K562 (cell line): ENCODE measurements around the gene ITGA7. TPM values are rescaled to one million over a fixed set of nuclear protein-coding genes. Genes with fewer than 3 reads are reported as not detected.

ENCODE experiments used
- HBP1 ChIP-seq: fragments of 450-650 bp; formaldehyde crosslinking; IDR thresholded peaks from 2 replicates; pipeline ENCODE4 v1.4.0; 2022; ENCODE audit warnings: missing genetic modification characterization
- HDAC8 ChIP-seq: fragments of 450-650 bp; IDR thresholded peaks from 2 replicates; pipeline ENCODE4 v1.6.1; 2016; ENCODE audit warnings: mild to moderate bottlenecking, missing genetic modification characterization, moderate library complexity, missing compliant biosample characterization
- HIVEP1 ChIP-seq: fragments of 250-450 bp; sonication (Bioruptor Pico); IDR thresholded peaks from 2 replicates; pipeline ENCODE4 v1.4.0; 2020; ENCODE audit warnings: mild to moderate bottlenecking
- MTA2 ChIP-seq: fragments of 450-650 bp; IDR thresholded peaks from 2 replicates; pipeline ENCODE4 v1.6.1; 2016; ENCODE audit warnings: low read depth
- PCBP1 ChIP-seq: fragments of 200-400 bp; formaldehyde crosslinking; IDR thresholded peaks from 2 replicates; pipeline ENCODE4 v1.6.1; 2018; ENCODE audit warnings: mild to moderate bottlenecking, low read depth, low read length; ENCODE audit not compliant: poor library complexity, severe bottlenecking
- TAF9B ChIP-seq: fragments of 450-650 bp; IDR thresholded peaks from 2 replicates; pipeline ENCODE4 v1.6.1; 2018; ENCODE audit warnings: mild to moderate bottlenecking; ENCODE audit not compliant: partially characterized antibody
- TBP ChIP-seq: optimal IDR thresholded peaks from 2 replicates; pipeline ENCODE3; 2011; ENCODE audit warnings: low read depth, low read length, improper control_type of control experiment
- TEAD4 ChIP-seq, 2 experiments: sonication (generic) in 1 of 2; formaldehyde crosslinking in 1 of 2; IDR thresholded peaks; 2 replicates each; pipeline versions ENCODE4 v1.6.1 to v1.8.0; 2012 to 2022; ENCODE audit warnings: borderline replicate concordance in 1 of 2, inconsistent platforms in 1 of 2, low read length in 1 of 2, mild to moderate bottlenecking in 1 of 2, missing genetic modification reagents in 1 of 2
- TRIM24 ChIP-seq, 2 experiments: fragments of 450-650 bp; IDR thresholded peaks; 2 replicates each; pipeline ENCODE4 v1.6.1; 2016
- ZFP30 ChIP-seq: fragments of 250-450 bp; sonication (Bioruptor Pico); IDR thresholded peaks from 2 replicates; pipeline ENCODE4 v1.8.0; 2022; ENCODE audit warnings: moderate library complexity, mild to moderate bottlenecking, inconsistent platforms, borderline replicate concordance
- ZNF280A ChIP-seq: fragments of 450-650 bp; IDR thresholded peaks from 2 replicates; pipeline ENCODE4 v1.6.1; 2018; ENCODE audit warnings: mild to moderate bottlenecking, low read depth; ENCODE audit not compliant: partially characterized antibody
- polyA plus RNA-seq, 8 experiments: library from polyadenylated mRNA; depleted of rRNA in 4 of 8; stranded (reverse) in 5 of 8; unstranded in 3 of 8; fragments of >200 nt; fragmentation: Nextera tagmentation in 2 of 8; fragmentation: Illumina TruSeq in 1 of 8; extraction: Ambion mirVana in 2 of 8; extraction: Trizol in 1 of 8; gene quantifications; 2 replicates each; pipeline versions ENCODE4 v1.2.1 to v1.2.3, GENCODE V29; 2011 to 2014; ENCODE audit warnings: inconsistent platforms in 1 of 8, missing spikeins in 1 of 8
- total RNA-seq, 7 experiments: library from RNA; depleted of rRNA in 6 of 7; stranded (reverse); fragments of >200 nt in 6 of 7; fragmentation: Illumina TruSeq in 2 of 7; extraction: Trizol in 2 of 7; gene quantifications; 2 replicates each; pipeline versions ENCODE4 v1.2.1 to v1.2.3, GENCODE V29; 2011 to 2021; ENCODE audit warnings: low replicate concordance in 1 of 7
- TF ChIP-seq, protein P1 (sequence below), 2 experiments: fragments of 200-800 bp in 1 of 2; sonication (Bioruptor generic) in 1 of 2; sonication (generic) in 1 of 2; formaldehyde crosslinking in 1 of 2; IDR thresholded peaks in 1 of 2; conservative IDR thresholded peaks in 1 of 2; 2 replicates each; pipeline versions ENCODE4 v1.5.0 to v1.6.1; 2016 to 2020; ENCODE audit warnings: missing compliant biosample characterization in 1 of 2, missing genetic modification characterization in 1 of 2, missing genetic modification reagents in 1 of 2
- TF ChIP-seq, protein P2 (sequence below), 2 experiments: fragments of 150-350 bp in 1 of 2; IDR thresholded peaks; 2 replicates each; pipeline ENCODE4 v1.6.1; 2012 to 2016; ENCODE audit warnings: low read depth in 2 of 2, low read length in 2 of 2, mild to moderate bottlenecking in 1 of 2, moderate library complexity in 1 of 2
- TF ChIP-seq, protein P3 (sequence below): fragments of 450-650 bp; IDR thresholded peaks from 2 replicates; pipeline ENCODE4 v1.6.1; 2016; ENCODE audit warnings: mild to moderate bottlenecking

Gene ITGA7
- total and polyA plus RNA-seq, 9 of the 15 experiments (the other 6 are each of a cell fraction or from before 2014, with no cell fraction given) = 0.11 to 2.3 (median 0.56) TPM; not detected in 1

DNA sequence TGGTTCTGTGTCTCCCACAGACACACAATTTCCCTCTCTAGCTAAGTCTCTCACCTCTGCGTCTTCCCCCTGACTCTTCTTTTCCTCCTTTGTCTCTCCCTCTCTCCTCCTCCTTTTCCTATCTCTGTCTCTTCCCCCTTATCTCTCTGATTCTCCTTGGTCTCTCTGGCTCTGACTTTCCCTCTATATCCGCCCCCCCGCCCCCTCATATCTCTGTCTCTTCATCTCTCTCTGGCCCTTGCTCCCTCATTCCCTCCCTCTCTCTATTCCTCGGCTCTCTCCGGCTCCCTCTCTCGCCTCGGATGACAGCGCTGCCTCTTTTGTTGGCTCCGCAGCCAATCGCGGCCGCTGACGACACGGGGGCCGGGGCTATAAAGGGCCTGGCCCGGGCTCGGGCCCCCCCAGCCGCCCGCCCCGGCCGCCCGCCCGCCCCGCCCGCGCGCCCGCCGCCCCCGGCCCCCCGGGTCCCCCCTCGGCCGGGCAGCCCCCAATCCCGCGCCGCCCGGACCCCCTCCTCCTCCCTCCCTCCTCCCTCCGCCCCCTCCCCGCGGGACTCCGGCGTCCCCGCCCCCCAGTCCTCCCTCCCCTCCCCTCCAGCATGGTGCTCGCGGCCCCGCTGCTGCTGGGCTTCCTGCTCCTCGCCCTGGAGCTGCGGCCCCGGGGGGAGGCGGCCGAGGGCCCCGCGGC lies 35.2 kb upstream of the ITGA7 start, which contains the start of gene GDF11 (continued):
- TF ChIP-seq HDAC8 (no peak), MTA2 (peak; percentile 67), PCBP1 (no peak), ZNF280A (no peak), ZFP30 (no peak), HIVEP1 (CRISPR knock-in tag) (no peak), TRIM24 (IDR thresholded peaks at IDR 0.05) (peak; percentile 55 to 60; a peak in 2 of 4 replicates), TAF9B (no peak), TEAD4 (IDR thresholded peaks at IDR 0.05; ENCODE audit: low read length) (no peak), TEAD4 (CRISPR knock-in tag; IDR thresholded peaks at IDR 0.05; ENCODE audit: borderline replicate concordance) (no peak), HBP1 (CRISPR knock-in tag) (peak; percentile 96), TBP (peak; percentile 91)
- TF ChIP-seq, protein P1, sequence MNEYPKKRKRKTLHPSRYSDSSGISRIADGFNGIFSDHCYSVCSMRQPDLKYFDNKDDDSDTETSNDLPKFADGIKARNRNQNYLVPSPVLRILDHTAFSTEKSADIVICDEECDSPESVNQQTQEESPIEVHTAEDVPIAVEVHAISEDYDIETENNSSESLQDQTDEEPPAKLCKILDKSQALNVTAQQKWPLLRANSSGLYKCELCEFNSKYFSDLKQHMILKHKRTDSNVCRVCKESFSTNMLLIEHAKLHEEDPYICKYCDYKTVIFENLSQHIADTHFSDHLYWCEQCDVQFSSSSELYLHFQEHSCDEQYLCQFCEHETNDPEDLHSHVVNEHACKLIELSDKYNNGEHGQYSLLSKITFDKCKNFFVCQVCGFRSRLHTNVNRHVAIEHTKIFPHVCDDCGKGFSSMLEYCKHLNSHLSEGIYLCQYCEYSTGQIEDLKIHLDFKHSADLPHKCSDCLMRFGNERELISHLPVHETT (CRISPR knock-in tag; conservative IDR thresholded peaks at IDR 0.05 in 1 of 2, IDR thresholded peaks at IDR 0.05 in 1 of 2) = no peak; a peak in 1 of 4 replicates
- TF ChIP-seq, protein P2, sequence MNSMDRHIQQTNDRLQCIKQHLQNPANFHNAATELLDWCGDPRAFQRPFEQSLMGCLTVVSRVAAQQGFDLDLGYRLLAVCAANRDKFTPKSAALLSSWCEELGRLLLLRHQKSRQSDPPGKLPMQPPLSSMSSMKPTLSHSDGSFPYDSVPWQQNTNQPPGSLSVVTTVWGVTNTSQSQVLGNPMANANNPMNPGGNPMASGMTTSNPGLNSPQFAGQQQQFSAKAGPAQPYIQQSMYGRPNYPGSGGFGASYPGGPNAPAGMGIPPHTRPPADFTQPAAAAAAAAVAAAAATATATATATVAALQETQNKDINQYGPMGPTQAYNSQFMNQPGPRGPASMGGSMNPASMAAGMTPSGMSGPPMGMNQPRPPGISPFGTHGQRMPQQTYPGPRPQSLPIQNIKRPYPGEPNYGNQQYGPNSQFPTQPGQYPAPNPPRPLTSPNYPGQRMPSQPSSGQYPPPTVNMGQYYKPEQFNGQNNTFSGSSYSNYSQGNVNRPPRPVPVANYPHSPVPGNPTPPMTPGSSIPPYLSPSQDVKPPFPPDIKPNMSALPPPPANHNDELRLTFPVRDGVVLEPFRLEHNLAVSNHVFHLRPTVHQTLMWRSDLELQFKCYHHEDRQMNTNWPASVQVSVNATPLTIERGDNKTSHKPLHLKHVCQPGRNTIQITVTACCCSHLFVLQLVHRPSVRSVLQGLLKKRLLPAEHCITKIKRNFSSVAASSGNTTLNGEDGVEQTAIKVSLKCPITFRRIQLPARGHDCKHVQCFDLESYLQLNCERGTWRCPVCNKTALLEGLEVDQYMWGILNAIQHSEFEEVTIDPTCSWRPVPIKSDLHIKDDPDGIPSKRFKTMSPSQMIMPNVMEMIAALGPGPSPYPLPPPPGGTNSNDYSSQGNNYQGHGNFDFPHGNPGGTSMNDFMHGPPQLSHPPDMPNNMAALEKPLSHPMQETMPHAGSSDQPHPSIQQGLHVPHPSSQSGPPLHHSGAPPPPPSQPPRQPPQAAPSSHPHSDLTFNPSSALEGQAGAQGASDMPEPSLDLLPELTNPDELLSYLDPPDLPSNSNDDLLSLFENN (IDR thresholded peaks at IDR 0.05; ENCODE audit: low read depth in 2 of 2, low read length in 2 of 2) = no peak
- TF ChIP-seq, protein P3, sequence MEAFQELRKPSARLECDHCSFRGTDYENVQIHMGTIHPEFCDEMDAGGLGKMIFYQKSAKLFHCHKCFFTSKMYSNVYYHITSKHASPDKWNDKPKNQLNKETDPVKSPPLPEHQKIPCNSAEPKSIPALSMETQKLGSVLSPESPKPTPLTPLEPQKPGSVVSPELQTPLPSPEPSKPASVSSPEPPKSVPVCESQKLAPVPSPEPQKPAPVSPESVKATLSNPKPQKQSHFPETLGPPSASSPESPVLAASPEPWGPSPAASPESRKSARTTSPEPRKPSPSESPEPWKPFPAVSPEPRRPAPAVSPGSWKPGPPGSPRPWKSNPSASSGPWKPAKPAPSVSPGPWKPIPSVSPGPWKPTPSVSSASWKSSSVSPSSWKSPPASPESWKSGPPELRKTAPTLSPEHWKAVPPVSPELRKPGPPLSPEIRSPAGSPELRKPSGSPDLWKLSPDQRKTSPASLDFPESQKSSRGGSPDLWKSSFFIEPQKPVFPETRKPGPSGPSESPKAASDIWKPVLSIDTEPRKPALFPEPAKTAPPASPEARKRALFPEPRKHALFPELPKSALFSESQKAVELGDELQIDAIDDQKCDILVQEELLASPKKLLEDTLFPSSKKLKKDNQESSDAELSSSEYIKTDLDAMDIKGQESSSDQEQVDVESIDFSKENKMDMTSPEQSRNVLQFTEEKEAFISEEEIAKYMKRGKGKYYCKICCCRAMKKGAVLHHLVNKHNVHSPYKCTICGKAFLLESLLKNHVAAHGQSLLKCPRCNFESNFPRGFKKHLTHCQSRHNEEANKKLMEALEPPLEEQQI = no peak
